Measurements from ENCODE around the gene DPEP2NB.
A peak's percentile ranks its signal among the peaks of the same experiment; 100 is the strongest.
"Not testable (repeated sequence)": the region's sequence is repeated elsewhere in the genome, so short reads cannot be mapped to it uniquely, and the experiment has no call there.

The DPEP2NB gene

DNA sequence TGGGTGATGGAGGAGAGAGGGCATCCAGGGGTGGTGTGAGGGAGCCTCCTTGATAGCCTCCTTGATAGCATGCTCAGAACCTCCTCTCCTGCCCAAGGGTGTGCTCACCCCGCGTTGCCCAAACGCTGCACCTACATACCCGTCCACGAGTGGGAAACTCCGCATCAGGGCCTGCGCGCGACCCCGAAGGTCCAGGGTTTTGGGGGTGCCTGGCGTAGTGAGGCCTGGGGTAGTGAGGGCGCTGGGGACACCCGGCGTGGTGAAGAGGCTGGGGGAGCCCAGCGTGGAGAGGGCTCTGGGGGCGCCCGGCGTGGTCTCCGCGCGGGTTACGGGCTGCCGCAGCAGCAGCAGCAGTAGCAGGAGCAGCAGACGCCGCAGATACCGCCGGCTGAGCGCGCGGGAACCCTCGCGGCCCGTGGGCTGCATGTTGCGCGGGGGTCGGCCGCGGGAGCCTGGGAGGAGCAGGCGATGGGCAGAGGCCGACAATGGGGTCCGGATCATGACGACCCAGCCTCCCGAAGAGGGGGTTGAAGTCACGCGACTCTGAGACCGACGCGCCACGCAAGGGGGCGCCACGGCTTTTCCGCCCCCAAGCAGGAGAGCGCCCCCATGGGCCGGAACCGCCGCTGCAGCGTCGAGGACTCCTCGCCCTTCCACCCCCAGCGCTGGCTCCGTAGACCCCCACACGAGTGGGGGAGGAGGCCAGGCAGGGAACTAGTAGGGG lies 35.6 kb downstream of the DPEP2NB start, which contains the start of gene DPEP3:
DPEP3 (minus strand) TSS at position 545 of the 724 bp plus-strand sequence; CDS start at position 426, 119 bp downstream.
- DNase-seq = no peak

DNA sequence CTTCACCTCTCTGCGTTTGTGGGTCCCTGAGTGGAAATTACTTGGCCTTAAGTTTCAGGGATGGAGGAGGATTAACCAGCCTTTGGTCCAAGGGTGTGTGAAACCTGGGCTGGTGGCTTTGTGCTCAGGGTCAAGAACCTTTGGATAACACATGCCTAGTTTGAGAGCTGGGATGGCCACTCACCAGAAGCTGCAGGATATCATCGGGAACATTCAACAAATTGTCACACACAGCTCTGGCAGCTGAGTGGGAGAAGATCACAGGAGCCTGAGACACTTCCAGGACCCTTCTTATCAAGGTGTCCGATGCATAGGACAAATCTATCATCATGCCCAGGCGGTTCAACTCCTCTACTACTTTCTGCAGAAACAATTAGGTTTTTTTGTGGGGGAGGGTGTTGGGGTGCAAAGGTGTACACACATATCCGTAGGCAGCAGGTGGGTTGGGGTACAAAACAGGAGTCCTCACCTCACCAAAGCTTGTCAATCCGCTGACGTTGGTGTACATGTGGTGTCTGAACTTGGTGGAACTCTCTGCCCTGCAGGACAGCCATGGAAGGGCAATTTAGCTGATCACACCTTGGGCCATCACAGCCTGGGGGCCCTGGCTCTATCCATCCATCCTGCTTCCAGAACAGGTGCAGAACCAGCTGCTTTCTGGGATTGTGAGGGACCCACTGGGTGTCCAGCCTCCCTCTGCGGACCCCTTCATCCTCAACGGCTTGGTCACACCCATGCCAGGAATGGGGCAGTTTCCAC lies 38.1 kb downstream of the DPEP2NB start:
- DNase-seq = no peak

DNA sequence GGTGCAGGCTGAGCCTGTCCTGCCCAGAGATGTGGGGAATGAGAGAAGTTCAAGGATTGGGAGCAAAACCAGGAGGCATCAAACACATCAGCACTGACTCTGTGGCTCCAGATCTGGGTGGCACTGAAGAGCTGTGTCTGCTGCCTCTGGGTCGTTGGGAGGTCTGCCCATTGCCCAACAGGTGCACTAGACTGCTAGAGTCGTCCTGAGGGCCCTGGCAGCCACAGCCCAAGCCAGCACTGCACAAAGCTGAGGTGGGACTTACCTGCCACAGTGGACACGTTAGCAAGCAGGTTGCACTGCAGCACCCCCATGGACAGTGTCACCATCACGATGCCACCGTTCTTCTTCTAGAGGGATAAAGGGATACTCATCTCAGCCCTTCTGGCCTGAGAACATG lies 38.7 kb downstream of the DPEP2NB start:
- no peak for DNase-seq

DNA sequence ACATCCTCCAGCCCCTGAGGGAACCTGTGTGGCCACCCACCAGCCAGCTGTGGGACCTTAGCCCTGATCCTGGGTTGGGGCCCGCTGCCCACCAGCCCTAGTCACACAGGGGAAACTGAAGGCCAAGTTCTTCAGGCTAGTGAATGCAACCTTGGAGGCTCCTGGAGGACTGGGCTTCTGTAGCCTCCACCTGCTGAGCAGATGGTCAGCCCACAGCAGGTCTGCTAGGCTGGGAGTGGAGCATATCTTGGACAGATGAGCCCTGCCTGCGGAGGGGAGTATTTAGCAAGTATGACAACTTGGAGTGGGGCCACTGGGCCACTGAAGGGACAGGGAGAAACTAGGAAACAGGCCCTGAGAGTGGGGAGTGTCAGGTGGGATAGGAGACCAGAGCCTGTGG lies 39.5 kb downstream of the DPEP2NB start:
- DNase-seq = no peak

DNA sequence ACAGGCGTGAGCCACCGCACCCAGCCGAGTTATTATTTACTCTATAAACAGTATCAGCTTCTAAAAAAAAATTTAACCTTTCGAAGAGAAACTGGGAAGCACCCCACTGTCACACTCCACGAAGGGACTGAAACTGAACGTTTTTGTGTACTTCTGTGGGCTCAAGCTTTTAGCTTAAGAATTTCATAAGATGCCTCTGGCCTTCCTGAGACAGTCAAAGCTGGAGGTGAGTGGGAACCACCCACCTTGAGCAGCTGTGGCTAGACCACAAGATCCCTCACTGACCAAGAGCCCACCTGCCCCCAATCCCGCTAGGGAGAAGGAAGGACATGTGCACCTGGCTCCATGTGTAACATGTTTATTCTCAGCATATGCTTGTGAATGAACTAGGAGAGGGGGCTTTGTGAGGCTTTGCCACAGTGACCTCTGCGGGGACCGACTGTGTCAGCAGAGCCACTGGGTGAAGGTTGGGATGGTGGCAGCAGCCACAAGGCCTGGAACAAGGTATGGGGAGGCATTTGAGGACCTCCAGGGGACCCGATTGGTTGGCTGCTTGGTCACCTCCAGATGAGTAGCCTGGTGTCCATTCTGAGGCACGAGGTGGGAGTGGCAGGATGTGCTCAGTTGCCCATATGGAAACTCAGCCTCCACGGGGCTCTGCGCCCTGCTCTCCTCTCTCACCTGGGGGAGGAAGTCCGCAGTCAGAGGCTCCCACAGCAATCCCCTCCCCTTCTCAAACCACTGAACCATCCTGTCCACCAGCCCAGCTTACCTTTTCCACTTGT lies 40.2 kb downstream of the DPEP2NB start:
- DNase-seq = no peak

DNA sequence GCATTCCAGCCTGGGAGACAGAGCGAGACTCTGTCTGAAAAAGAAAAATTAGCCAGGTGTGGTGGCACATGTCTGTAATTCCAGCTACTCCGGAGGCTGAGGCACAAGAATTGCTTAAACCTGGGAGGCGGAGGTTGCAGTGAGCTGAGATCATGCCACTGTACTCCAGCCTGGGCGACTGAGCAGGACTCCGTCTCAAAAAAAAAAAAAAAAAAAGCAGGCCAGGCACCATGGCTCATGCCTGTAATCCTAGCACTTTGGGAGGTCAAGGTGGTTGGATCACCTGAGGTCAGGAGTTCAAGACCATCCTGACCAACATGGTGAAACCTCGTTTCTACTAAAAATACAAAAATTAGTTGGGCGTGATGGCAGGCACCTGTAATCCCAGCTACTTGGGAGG lies 43.4 kb downstream of the DPEP2NB start:
- DNase-seq = not testable (repeated sequence)

DNA sequence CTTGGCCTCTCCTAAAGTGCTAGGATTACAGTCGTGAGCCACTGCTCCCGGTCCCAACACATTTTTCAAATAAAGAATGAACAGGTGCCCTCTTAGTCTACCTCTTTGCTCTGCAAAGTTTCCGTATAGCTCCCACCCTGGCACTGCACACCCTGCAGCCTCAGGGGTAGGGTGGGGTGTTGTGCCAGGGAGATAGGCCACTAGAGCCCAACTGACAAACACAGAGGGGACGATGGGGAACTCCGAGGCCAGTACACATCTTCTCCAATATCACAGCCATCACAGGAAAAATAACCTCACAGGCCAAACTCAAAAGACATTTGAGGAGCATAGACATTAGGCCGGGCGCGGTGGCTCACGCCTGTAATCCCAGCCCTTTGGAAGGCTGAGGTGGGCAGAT lies 44.6 kb downstream of the DPEP2NB start:
- DNase-seq = no peak

DNA sequence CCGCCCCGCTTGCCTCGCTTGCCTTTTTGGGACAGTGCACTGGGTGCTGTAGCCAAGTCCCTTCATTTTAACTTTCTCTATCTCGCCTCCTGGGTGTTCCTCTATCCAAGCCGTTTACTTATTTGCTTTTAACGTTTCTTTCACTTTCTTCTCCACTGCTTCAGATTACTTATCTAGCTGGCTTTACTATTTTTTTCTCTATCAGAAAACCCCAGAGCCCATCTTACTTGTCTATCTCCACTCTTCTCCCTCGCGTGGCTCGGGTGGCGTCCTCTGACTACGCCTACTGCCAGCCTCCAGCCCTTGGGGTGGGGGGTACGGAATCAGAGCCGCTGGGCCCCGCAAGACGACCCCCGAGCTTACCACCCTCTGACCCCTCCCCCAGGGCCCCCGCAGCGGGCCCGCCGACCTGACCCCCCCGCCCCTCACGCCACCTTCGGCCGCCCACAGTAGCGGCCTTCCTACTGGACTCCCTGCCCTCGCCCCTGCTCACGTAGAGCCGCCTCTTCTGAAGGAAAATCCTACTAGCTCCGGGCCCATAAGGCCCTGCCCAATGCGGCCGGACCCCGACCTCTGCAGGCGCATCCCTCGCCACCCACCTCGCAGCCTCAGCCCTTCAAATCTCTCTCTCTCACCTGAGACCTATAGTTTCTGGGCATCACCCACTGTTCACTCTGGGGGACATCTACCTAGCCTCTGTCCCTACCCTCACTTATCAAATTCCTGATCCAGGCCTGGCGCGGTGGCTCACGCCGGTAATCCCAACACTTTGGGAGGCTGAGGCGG lies 46.3 kb downstream of the DPEP2NB start:
- DNase-seq = no peak

DNA sequence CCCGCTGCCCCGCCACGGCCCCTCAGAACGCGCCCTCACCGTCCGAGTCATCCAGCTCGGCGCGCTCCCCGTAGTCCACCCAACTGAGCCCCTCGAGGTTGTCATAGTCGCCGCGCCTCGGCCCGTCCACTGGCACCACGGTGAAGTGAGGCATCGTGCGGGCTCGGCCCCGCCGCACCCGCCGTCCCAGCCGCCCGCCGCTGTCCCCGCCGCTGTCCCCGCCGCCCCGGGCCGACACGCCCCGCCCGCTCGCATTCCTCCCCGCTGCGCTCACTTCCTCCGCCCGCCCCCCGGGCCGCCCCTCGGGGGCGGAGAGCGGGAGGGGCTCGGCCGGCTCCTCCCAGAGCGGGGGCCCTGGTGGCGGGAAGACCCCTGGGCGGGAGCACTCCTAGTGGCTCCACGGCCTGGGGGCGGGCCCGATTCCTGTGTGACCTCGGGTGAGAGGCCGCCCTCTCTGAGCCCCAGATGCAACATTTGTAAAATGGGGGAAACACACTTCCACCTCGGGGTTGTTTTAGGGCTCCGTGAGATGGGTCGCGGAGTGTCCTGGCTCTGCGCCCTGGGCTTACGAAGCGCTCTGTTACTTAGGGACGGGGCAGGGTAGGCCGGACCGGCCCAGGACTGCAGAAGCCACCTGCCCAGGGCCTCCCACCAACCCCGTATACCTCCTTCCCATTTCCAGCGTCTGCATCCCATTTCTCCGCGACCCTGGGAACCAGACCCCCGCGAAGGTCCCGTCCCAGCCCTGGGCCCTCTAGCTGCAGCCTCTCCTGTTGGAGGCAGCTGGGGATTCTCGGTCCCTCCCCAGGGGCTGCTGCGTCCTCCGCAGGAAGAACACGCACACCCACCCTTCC lies 47.1 kb downstream of the DPEP2NB start, which contains the start of gene SLC12A4:
SLC12A4 (minus strand) TSS at position 238 of the 854 bp plus-strand sequence; CDS start at position 154, 84 bp downstream.
- peak; percentile 95 for DNase-seq

DNA sequence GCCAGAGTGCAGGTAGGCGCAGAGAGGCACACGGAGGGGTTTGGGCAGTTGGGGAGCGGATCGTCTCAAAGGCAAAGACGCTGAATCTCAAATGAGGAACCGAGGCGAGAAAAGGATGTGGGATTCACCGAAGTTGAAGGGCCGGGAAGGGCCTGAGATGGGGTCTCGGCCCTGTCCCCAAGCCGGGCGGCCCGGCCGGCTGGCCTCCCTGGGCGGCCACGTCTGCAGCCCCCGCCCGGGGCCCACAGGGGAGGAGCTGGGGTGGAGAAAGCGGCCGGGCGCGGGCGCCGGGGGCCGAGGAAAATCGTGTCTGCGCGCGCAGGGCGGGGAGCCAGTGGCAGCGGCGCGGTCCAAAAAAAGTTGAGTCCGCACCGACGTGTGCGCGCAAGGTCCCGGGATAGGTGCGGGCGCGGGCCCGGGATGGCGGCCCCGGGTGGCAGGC lies 47.7 kb downstream of the DPEP2NB start:
- DNase-seq = peak; percentile 77

DNA sequence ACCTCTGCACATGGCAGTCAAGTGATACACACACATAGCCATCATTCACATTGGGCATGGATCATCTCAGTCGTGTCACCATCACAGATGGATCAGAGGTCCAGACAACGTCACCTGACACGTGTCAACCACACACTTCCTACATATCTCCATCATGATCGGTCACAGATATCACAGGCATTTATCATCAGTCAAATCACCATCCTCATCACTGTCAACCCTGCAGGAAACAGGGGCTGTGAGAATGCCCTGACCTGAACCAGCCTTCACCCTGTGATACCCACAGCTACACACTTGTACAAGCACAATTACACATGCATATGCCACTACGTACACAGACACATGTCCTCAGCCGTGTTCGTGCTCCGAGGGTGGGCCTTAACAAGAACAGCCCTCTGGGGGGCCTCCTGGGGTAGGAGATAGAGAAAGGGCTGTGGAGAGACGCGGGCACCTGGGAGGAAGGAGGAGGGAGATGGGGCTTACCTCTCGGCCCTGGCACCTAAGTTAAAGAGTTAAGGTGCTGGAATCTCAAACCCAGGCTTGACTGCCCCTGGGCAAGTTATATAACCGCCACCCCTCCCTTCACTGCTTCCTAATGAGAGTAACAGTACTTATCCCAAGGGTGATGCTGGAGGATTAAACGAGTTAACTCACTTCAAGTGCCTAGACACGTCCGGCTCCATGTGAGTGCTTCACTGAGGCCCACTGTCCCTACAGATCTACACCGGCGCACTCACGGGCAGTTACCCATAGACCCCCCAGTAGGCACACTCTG lies 48.3 kb downstream of the DPEP2NB start:
- peak; percentile 69 for DNase-seq

DNA sequence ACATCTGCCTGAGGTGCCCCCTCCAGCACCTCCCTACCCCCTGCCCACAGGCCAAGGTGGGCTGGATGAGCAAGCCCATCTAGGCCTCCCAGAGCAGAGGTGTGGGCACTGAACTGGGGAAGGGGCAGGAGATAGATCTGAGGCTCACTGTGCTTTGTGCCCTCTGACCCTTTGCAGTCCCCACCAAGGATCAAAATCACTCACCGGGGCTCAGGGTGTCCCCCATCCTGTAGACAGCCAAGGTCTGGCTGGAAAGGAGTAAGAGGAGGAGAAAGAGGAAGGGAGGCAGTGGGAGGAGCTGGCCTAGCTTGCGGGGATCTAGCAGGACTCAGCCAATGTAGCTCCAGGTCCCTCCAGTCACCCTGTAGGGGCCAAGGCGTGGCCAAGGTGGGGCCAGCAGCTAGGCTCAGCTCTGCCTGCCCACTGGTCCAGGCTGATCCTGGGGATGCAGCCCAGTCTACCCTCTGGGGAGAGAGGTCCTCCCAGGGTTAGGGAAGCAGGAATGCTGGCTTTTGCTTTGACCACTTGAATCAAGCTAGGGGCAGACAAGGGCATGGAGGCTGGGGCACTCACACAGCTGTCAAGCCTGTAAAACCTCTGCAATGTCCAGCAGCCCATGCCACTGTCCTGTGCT lies 49.0 kb downstream of the DPEP2NB start:
- no peak for DNase-seq

DNA sequence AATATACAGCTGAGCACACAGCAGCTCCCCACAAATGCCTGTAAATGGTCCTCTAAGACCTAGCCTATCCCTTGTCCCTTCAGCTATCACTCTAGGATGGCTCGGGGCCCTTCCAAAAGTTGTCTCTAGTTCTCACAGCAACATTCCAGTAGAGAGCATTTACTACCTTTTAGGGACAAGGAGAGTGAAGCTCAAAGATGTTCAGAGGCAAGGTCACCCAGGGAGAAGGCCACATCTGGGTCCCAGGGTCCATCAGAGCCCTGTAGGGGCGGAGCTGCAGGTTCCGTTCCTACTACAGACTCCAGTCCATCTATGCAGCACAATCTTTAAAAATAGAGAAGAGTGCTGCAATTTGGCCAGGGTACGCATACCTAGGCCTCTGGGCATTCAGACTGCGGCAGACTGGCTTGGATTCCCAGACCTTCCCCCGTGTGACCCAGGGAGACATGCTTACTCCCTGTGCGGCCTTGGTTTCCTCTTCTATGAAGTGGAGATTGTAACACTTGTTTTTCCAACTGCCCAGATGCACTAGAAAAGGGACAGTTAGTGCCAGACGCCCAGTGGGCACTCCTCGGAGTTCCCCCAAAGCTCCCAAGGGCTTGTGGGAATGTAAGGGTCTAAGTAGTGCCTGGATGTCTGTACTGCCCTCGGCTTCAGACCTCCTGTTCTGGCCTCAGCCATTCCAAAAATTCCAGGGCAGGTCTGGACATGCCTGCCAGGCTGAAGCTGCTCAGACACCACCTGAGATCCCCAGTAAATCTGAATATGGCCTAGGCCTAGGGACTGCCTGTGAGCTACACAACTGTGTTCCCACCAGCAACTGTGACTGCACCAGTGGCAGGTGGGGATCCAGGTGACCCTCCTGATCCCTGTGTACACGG lies 49.8 kb downstream of the DPEP2NB start:
- no peak for DNase-seq

DNA sequence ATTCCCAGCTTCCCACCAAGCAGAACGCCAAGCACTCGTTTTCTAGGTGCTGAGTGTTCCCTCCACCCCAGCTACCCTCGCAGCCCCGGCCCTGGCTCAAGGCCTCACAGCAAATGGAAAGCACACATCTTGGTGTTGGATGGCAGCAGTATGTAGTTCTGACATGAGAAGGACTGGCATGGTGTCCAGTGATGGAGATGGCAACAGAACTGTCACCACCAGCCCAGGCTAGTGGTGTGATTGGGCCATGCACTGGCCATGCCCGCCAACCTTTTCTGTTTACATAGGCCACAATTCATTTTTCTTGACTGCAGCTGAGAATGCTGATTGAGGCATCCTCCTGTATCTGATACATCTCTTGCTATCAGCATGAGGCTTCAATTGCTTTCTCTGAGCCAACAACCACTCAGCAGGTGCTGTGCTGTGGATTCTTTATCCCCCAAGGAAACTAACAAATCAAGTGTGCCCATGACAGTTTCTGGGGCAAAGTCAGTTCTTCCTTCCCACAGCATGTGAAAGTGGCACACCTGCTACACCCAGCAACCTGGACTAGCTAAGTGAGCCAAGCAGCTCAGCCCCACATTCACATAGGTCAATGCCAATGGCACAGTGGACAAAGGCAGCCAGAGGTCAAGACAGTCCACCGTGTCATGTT lies 51.1 kb downstream of the DPEP2NB start:
- DNase-seq = no peak

DNA sequence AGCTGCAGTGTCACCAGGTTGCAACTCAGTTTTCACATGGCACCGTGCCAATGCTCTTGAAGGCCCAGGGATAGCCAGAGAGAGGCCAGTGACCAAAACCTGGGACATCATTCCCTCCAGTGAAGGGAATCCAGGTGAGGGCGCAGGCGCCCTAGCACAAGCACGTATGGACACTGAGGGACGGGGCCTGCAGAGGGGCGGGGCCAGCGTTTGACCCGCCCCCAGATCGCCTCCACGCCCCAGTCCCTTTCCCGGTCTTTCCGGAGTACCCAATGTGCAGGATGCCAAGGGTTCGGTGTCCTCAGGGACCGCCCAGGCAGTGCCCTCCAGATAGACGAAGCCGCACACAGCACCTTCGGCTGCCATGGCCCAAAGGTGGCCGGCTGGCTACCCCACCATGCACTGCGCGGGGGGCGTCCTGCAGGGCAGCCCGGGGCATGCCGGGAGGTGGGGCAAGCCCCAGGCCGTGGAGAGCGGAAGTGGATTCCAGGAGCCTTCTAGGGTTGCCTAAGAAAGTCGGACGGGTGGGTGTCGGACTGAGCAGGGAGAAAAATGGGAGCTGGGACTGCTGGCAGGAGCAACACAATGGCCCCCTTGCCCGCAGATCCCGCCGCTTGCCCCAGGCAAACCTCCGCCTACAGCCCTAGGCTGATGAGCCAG lies 51.9 kb downstream of the DPEP2NB start:
- DNase-seq = no peak

All from activated CD8-positive, alpha-beta memory T cell treated with anti-CD3 and anti-CD28 coated beads, Interleukin-2, amount 50 U/mL, for 48 hours (primary cell).